ENCODE data around the gene PODXL2.
"Not testable (repeated sequence)": the region's sequence is repeated elsewhere in the genome, so short reads cannot be mapped to it uniquely, and the experiment has no call there.

- not testable (repeated sequence) for TF ChIP-seq CTCF (conservative IDR thresholded peaks at IDR 0.05; ENCODE audit: low read depth, low read length); EZH2 (IDR thresholded peaks at IDR 0.05; ENCODE audit: borderline replicate concordance, low read depth, low read length, poor library complexity, severe bottlenecking)
These were observed 75.9 kb downstream of the PODXL2 start for GRCh38 chr3:127704840-127705239.

All from A673 (cell line).